ENCODE data around the gene TBCEL.

DNA sequence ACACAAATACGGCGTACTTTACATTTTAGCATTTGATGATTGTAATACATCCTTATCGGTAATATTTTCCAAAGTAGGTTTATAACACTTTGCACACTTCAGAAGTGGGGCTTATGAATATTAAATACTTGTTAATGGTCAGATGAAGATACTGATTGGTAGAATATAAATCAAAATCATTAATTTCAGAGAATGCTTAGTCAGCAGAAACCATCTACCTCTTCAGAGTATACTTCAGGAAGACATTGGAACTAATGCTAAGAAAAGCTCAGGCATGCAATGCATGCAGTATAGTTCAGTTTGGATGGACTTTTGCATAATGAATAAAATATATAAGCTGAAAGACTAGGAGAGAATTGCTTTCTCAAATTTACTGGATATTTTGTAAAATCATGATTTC, 57.4 kb downstream of the TBCEL start:
- TF ChIP-seq, protein P1, sequence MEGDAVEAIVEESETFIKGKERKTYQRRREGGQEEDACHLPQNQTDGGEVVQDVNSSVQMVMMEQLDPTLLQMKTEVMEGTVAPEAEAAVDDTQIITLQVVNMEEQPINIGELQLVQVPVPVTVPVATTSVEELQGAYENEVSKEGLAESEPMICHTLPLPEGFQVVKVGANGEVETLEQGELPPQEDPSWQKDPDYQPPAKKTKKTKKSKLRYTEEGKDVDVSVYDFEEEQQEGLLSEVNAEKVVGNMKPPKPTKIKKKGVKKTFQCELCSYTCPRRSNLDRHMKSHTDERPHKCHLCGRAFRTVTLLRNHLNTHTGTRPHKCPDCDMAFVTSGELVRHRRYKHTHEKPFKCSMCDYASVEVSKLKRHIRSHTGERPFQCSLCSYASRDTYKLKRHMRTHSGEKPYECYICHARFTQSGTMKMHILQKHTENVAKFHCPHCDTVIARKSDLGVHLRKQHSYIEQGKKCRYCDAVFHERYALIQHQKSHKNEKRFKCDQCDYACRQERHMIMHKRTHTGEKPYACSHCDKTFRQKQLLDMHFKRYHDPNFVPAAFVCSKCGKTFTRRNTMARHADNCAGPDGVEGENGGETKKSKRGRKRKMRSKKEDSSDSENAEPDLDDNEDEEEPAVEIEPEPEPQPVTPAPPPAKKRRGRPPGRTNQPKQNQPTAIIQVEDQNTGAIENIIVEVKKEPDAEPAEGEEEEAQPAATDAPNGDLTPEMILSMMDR (IDR thresholded peaks at IDR 0.05; ENCODE audit: extremely low read depth in 1 of 2, insufficient read depth in 1 of 2, low read depth in 1 of 2, low read length in 2 of 2) = no peak
- TF ChIP-seq POLR2A (IDR thresholded peaks at IDR 0.05; ENCODE audit: low read depth, low read length) = no peak
- TF ChIP-seq JUN (IDR thresholded peaks at IDR 0.05; ENCODE audit: borderline replicate concordance, insufficient read depth, insufficient read length, low read depth) = no peak

Data from endothelial cell of umbilical vein (primary cell).